Right lobe of liver (tissue), 4 donors: ENCODE results near the gene SLC13A3.

ENCODE experiments used
- POLR2A ChIP-seq: fragments of 450-650 bp; IDR thresholded peaks from one replicate; pipeline ENCODE4 v1.6.1; 2017; ENCODE audit warnings: antibody characterized with exemption, mild to moderate bottlenecking
- TF ChIP-seq, protein P1 (sequence below), 4 donors: fragments of 200-600 bp in 3 of 4; fragments of 450-650 bp in 1 of 4; IDR thresholded peaks; one replicate each; pipeline versions ENCODE4 v1.5.1 to v1.8.0; 2016 to 2022; ENCODE audit warnings: antibody characterized with exemption in 4 of 4, mild to moderate bottlenecking in 2 of 4
- donor health status: DM: no; HTN: no; CAD: no.
- donor health status: DM: no; HTN: no; CAD: no.
- donor health status: DM: no; HTN: yes; CAD: no.

- TF ChIP-seq, protein P1, sequence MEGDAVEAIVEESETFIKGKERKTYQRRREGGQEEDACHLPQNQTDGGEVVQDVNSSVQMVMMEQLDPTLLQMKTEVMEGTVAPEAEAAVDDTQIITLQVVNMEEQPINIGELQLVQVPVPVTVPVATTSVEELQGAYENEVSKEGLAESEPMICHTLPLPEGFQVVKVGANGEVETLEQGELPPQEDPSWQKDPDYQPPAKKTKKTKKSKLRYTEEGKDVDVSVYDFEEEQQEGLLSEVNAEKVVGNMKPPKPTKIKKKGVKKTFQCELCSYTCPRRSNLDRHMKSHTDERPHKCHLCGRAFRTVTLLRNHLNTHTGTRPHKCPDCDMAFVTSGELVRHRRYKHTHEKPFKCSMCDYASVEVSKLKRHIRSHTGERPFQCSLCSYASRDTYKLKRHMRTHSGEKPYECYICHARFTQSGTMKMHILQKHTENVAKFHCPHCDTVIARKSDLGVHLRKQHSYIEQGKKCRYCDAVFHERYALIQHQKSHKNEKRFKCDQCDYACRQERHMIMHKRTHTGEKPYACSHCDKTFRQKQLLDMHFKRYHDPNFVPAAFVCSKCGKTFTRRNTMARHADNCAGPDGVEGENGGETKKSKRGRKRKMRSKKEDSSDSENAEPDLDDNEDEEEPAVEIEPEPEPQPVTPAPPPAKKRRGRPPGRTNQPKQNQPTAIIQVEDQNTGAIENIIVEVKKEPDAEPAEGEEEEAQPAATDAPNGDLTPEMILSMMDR (IDR thresholded peaks at IDR 0.05): peak; percentile 49 to 67 (median 62)
- TF ChIP-seq POLR2A: no peak
These were observed 48.5 kb upstream of the SLC13A3 start for GRCh38 chr20:46699651-46700359.
